ENCODE data around the gene RAB3GAP2. TPM values are rescaled to one million over a fixed set of nuclear protein-coding genes. Genes with fewer than 3 reads are reported as not detected.
"Not testable (repeated sequence)": the region's sequence is repeated elsewhere in the genome, so short reads cannot be mapped to it uniquely, and the experiment has no call there.

RAB3GAP2 gene
- total RNA-seq, 1 donor from 2014 or later, result 39.9 TPM

DNA sequence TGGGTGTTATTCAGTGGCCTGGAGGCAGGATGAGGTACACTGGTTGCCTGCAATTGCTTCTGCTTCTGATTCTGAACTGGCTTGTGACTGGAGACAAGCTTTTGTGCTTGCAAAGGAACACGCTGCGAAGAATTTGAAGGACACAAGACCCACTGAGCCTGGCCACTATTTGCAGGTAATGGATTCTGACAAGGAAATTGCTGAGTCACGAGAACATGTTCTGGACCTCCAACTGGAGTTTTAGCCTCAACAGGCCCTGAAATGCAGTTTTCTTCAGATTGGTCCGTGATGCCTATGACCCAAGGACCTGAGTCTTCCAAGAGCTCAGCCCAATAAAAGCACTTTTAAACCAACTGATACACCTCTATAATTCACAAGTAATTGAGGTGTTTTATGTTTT is 4.6 kb downstream of the RAB3GAP2 start:
- Mint-ChIP-seq H3K4me3 (ENCODE audit: unreplicated experiment) (no peak overlapping the region), H3K9me3 (ENCODE audit: unreplicated experiment) (peaks cover 4% of the 10 kb centered on the region)

DNA sequence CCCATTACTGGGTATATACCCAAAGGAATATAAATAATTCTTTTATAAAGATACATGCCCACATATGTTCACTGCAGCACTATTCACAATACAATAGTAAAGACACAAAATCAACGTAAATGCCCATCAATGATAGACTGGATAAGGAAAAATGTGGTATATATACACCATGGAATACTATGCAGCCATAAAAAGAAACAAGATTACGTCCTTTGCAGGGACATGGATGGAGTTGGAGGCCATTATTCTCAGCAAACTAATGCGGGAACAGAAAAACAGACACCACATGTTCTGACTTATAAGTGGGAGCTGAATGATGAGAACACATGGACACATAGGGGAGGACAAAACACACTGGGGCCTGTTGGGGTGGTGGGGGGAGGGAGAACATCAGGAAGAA is 12.0 kb downstream of the RAB3GAP2 start:
- H3K27me3 Mint-ChIP-seq (ENCODE audit: unreplicated experiment); H3K4me3 Mint-ChIP-seq (ENCODE audit: unreplicated experiment); H3K27ac Mint-ChIP-seq (ENCODE audit: unreplicated experiment); DNase-seq (ENCODE audit: extremely low spot score, unreplicated experiment); H3K4me1 Mint-ChIP-seq (ENCODE audit: unreplicated experiment); H3K9me3 Mint-ChIP-seq (ENCODE audit: unreplicated experiment): not testable (repeated sequence)
- peaks cover 39% of the 10 kb centered on the region for H3K36me3 Mint-ChIP-seq (ENCODE audit: unreplicated experiment)

More for the DNA sequence above, 4.6 kb downstream of the RAB3GAP2 start:
- TF ChIP-seq, protein P1, sequence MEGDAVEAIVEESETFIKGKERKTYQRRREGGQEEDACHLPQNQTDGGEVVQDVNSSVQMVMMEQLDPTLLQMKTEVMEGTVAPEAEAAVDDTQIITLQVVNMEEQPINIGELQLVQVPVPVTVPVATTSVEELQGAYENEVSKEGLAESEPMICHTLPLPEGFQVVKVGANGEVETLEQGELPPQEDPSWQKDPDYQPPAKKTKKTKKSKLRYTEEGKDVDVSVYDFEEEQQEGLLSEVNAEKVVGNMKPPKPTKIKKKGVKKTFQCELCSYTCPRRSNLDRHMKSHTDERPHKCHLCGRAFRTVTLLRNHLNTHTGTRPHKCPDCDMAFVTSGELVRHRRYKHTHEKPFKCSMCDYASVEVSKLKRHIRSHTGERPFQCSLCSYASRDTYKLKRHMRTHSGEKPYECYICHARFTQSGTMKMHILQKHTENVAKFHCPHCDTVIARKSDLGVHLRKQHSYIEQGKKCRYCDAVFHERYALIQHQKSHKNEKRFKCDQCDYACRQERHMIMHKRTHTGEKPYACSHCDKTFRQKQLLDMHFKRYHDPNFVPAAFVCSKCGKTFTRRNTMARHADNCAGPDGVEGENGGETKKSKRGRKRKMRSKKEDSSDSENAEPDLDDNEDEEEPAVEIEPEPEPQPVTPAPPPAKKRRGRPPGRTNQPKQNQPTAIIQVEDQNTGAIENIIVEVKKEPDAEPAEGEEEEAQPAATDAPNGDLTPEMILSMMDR (IDR thresholded peaks at IDR 0.05), result no peak
- no peak overlapping the region for H3K27ac Mint-ChIP-seq (ENCODE audit: unreplicated experiment)
- peaks cover 30% of the 10 kb centered on the region for H3K36me3 Mint-ChIP-seq (ENCODE audit: unreplicated experiment)
- no peaks in the 10 kb centered on the region for H3K27me3 Mint-ChIP-seq (ENCODE audit: unreplicated experiment)
- DNase-seq (ENCODE audit: extremely low spot score, unreplicated experiment), result no peak
- peaks cover 6% of the 10 kb centered on the region for H3K4me1 Mint-ChIP-seq (ENCODE audit: unreplicated experiment)

GRCh38 chr1:220259756-220260155 is 12.5 kb downstream of the RAB3GAP2 start:
- H3K4me3 Mint-ChIP-seq (ENCODE audit: unreplicated experiment); H3K9me3 Mint-ChIP-seq (ENCODE audit: unreplicated experiment); H3K27me3 Mint-ChIP-seq (ENCODE audit: unreplicated experiment); H3K4me1 Mint-ChIP-seq (ENCODE audit: unreplicated experiment); DNase-seq (ENCODE audit: extremely low spot score, unreplicated experiment); H3K27ac Mint-ChIP-seq (ENCODE audit: unreplicated experiment): not testable (repeated sequence)
- peaks cover 37% of the 10 kb centered on the region for H3K36me3 Mint-ChIP-seq (ENCODE audit: unreplicated experiment)

DNA sequence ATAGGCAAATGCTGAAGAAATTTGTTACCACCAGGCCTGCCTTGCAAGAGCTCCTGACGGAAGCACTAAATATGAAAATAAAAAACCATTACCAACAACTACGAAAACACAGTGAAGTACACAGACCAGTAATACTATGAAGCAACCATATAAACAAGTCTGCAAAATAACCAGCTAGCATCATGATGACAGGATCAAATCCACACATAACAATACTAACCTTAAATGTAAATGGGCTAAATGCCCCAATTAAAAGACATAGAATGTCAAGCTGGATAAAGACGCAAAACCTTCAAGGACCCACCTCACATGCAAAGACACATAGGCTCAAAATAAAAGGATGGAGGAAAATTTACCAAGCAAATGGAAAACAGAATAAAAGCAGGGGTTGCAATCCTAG is 16.1 kb downstream of the RAB3GAP2 start:
- not testable (repeated sequence) for H3K4me3 Mint-ChIP-seq (ENCODE audit: unreplicated experiment); H3K4me1 Mint-ChIP-seq (ENCODE audit: unreplicated experiment); H3K27ac Mint-ChIP-seq (ENCODE audit: unreplicated experiment); H3K27me3 Mint-ChIP-seq (ENCODE audit: unreplicated experiment); H3K9me3 Mint-ChIP-seq (ENCODE audit: unreplicated experiment); DNase-seq (ENCODE audit: extremely low spot score, unreplicated experiment)
- peaks cover 40% of the 10 kb centered on the region for H3K36me3 Mint-ChIP-seq (ENCODE audit: unreplicated experiment)

GRCh38 chr1:220255204-220255603 is 17.0 kb downstream of the RAB3GAP2 start:
- peaks cover 2% of the 10 kb centered on the region for H3K4me1 Mint-ChIP-seq (ENCODE audit: unreplicated experiment)
- H3K9me3 Mint-ChIP-seq (ENCODE audit: unreplicated experiment), result peaks cover 9% of the 10 kb centered on the region
- H3K27ac Mint-ChIP-seq (ENCODE audit: unreplicated experiment), result no peak overlapping the region
- H3K36me3 Mint-ChIP-seq (ENCODE audit: unreplicated experiment), result peaks cover 40% of the 10 kb centered on the region
- H3K4me3 Mint-ChIP-seq (ENCODE audit: unreplicated experiment), result no peak overlapping the region
- no peaks in the 10 kb centered on the region for H3K27me3 Mint-ChIP-seq (ENCODE audit: unreplicated experiment)
- DNase-seq (ENCODE audit: extremely low spot score, unreplicated experiment), result no peak
- TF ChIP-seq, protein P1 (IDR thresholded peaks at IDR 0.05), result no peak

DNA sequence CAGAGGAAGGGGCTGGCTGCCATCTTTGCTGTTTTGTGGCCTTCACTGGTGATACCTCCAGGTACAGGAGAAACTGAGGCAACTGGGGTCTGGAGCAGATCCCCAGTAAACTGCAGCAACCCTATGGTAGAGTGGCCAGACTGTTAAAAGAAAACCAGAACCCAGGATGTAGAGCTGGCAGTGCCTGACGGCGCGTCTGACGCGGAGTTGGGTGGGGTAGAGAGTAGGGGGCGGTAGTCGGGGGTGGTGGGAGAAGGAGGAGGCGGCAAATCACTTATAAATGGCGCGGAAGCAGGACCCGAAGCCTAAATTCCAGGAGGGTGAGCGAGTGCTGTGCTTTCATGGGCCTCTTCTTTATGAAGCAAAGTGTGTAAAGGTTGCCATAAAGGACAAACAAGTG is 19.0 kb downstream of the RAB3GAP2 start:
- not testable (repeated sequence) for H3K27me3 Mint-ChIP-seq (ENCODE audit: unreplicated experiment); H3K27ac Mint-ChIP-seq (ENCODE audit: unreplicated experiment); H3K4me3 Mint-ChIP-seq (ENCODE audit: unreplicated experiment); DNase-seq (ENCODE audit: extremely low spot score, unreplicated experiment); H3K4me1 Mint-ChIP-seq (ENCODE audit: unreplicated experiment)
- Mint-ChIP-seq H3K36me3 (ENCODE audit: unreplicated experiment) (peaks cover 45% of the 10 kb centered on the region), H3K9me3 (ENCODE audit: unreplicated experiment) (peaks cover 10% of the 10 kb centered on the region)

DNA sequence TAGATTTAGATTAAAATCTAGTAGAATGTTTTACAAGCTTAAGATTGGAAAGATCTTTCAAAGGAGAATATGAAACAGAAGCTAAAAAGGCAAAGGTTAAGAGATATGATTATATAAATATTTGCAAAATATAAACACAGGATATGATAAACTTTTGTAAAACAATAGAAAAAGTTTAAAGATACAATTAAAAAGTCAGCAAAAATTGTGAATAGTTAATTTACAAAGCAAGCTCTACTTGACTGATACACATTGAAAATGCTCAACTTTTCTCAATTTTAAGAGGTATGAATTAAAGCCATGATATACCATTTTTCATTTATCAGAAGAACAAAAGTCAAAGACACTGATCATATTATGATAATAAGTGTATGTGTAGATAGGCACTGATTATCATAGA is 21.0 kb downstream of the RAB3GAP2 start:
- H3K27ac Mint-ChIP-seq (ENCODE audit: unreplicated experiment), result no peak overlapping the region
- no peaks in the 10 kb centered on the region for H3K27me3 Mint-ChIP-seq (ENCODE audit: unreplicated experiment)
- H3K4me3 Mint-ChIP-seq (ENCODE audit: unreplicated experiment), result no peak overlapping the region
- no peak for DNase-seq (ENCODE audit: extremely low spot score, unreplicated experiment)
- H3K9me3 Mint-ChIP-seq (ENCODE audit: unreplicated experiment), result peaks cover 4% of the 10 kb centered on the region
- H3K36me3 Mint-ChIP-seq (ENCODE audit: unreplicated experiment), result peaks cover 42% of the 10 kb centered on the region
- H3K4me1 Mint-ChIP-seq (ENCODE audit: unreplicated experiment), result no peaks in the 10 kb centered on the region
- TF ChIP-seq, protein P1 (IDR thresholded peaks at IDR 0.05), result no peak
